ENCODE measurements around the gene PICK1. TPM values are rescaled to one million over a fixed set of nuclear protein-coding genes. Genes with fewer than 3 reads are reported as not detected.

Gene PICK1
- total and polyA plus RNA-seq, 10 of the 15 experiments (the other 5 are each of a cell fraction or from before 2014, with no cell fraction given), result 0.07 to 19.2 (median 10.9) TPM

- no peak for FAIRE-seq
Observed at GRCh38 chr22:38080850-38081635, 23.8 kb downstream of the PICK1 start.

More at GRCh38 chr22:38080850-38081635, 23.8 kb downstream of the PICK1 start:
- POLR2A ChIA-PET, result interaction anchor here (0.5 kb wide), 1 partner anchor 122 kb away, joined by 4 read pairs; no protein-coding TSS in a partner anchor
- TF ChIP-seq HDAC6 (IDR thresholded peaks at IDR 0.05; ENCODE audit: unreplicated experiment), result peak; percentile 84
- TF ChIP-seq JUNB (IDR thresholded peaks at IDR 0.05), result no peak
- TF ChIP-seq TCF7 (IDR thresholded peaks at IDR 0.05; ENCODE audit: borderline replicate concordance), result no peak
- no peak for TF ChIP-seq NR2F1 (conservative IDR thresholded peaks at IDR 0.05)
- no peak for TF ChIP-seq BCL3 (IDR thresholded peaks at IDR 0.05; ENCODE audit: borderline replicate concordance, insufficient read depth, low read depth, low read length, poor library complexity, severe bottlenecking)
- no peak for TF ChIP-seq ZNF622 (IDR thresholded peaks at IDR 0.05)
- TF ChIP-seq CREM (IDR thresholded peaks at IDR 0.05; ENCODE audit: low read depth), result no peak
- no peak for TF ChIP-seq CUX1 (IDR thresholded peaks at IDR 0.05; ENCODE audit: insufficient replicate concordance, low read depth, low read length)
- Histone ChIP-seq H3K9me3 (replicated peaks; ENCODE audit: control insufficient read depth, insufficient read depth, low read length) (no peaks in the 10 kb centered on the region), H3K27me3 (replicated peaks in 1 of 2; ENCODE audit: control insufficient read depth in 2 of 2, insufficient read depth in 2 of 2, low read length in 1 of 2) (peaks cover 8 to 9% of the 10 kb centered on the region in 2 experiments; a peak in 3 of 4 replicates), H2AFZ (ENCODE audit: control insufficient read depth, low read depth, low read length) (no peak overlapping the region), H3K36me3 (ENCODE audit: control insufficient read depth in 2 of 2, insufficient read depth in 2 of 2, low read length in 1 of 2) (no peaks in the 10 kb centered on the region), H3K4me2 (ENCODE audit: control insufficient read depth, insufficient read depth) (no peak overlapping the region; the same call in 1 of the 2 replicates), H3K4me1 (ENCODE audit: control insufficient read depth, insufficient read depth, low read length) (no peaks in the 10 kb centered on the region), H3K27ac (ENCODE audit: control insufficient read depth, insufficient read depth) (no peak overlapping the region), H3K79me2 (ENCODE audit: control insufficient read depth, insufficient read depth, low read length) (no peaks in the 10 kb centered on the region), H3K9ac (ENCODE audit: control insufficient read depth, insufficient read depth, low read length) (no peak overlapping the region), H4K20me1 (ENCODE audit: control insufficient read depth, insufficient read depth) (no peaks in the 10 kb centered on the region), H3K4me3 (no peak overlapping the region)
- CTCF ChIA-PET, result interaction anchor here (0.6 kb wide), 1 partner anchor 15 kb away, joined by 3 read pairs; no protein-coding TSS in a partner anchor
- DNase-seq (ENCODE audit: low read depth, low spot score), result no peak
- WGBS (ENCODE audit: insufficient coverage, insufficient replicate concordance, low lambda C conversion rate, missing lambda C conversion rate), result 29% methylated on average over 96 of the region's 110 CpGs
- in situ Hi-C loops (cut with MboI) (no loop called here), intact Hi-C loops (cut with micrococcal nuclease; ENCODE audit: unreplicated experiment) (no loop called here)
- SMC1A ChIA-PET (ENCODE audit: uncharacterized antibody, unreplicated experiment), result no interaction called here
- ATAC-seq, result no peak
- no TSS peak for BruUV-seq (replicated peaks)
- RAD21 ChIA-PET (ENCODE audit: unreplicated experiment), result no interaction called here
